Endometrial microvascular endothelial cells (primary cell): Measurements from ENCODE around the gene ARHGAP9. TPM values are rescaled to one million over a fixed set of nuclear protein-coding genes. Genes with fewer than 3 reads are reported as not detected.
"Not testable (repeated sequence)": the region's sequence is repeated elsewhere in the genome, so short reads cannot be mapped to it uniquely, and the experiment has no call there.

ENCODE experiments used
- in situ Hi-C: cut with HindIII; loops from 2 replicates; pipeline ENCODE4 v1.10.0; 2017; ENCODE audit warnings: low sequenced_read_pairs, low pct_unique_long_range_greater_than_20kb; ENCODE audit errors: inconsistent ontology term
- total RNA-seq: library from RNA; depleted of rRNA; stranded (reverse); fragments of >200 nt; gene quantifications from one replicate; pipeline ENCODE4 v1.2.3, GENCODE V29; 2015; ENCODE audit errors: inconsistent ontology term

The ARHGAP9 gene
- total RNA-seq, 1 donor from 2014 or later = not detected

- in situ Hi-C loops = no loop called here
Measured at GRCh38 chr12:57451233-57451778, 28.4 kb downstream of the ARHGAP9 start.

- in situ Hi-C loops = no loop called here
Measured at GRCh38 chr12:57450057-57450456, 29.6 kb downstream of the ARHGAP9 start.

- in situ Hi-C loops = no loop called here
Measured at GRCh38 chr12:57449375-57449774, 30.3 kb downstream of the ARHGAP9 start.

- in situ Hi-C loops = no loop called here
Measured at GRCh38 chr12:57448669-57449068, 31.0 kb downstream of the ARHGAP9 start.

- in situ Hi-C loops = no loop called here
Measured at GRCh38 chr12:57446292-57446960, 33.2 kb downstream of the ARHGAP9 start.

GRCh38 chr12:57444744-57445143 is 34.9 kb downstream of the ARHGAP9 start:
- in situ Hi-C loops = no loop called here

- in situ Hi-C loops = not testable (repeated sequence)
Measured at GRCh38 chr12:57444337-57444736, 35.3 kb downstream of the ARHGAP9 start.

GRCh38 chr12:57441846-57442427 is 37.7 kb downstream of the ARHGAP9 start:
- in situ Hi-C loops = no loop called here

GRCh38 chr12:57441393-57441792 is 38.3 kb downstream of the ARHGAP9 start:
- in situ Hi-C loops = not testable (repeated sequence)

- in situ Hi-C loops = no loop called here
Measured at GRCh38 chr12:57439762-57440266, 39.9 kb downstream of the ARHGAP9 start.

GRCh38 chr12:57438400-57438799 is 41.3 kb downstream of the ARHGAP9 start:
- in situ Hi-C loops = no loop called here

- in situ Hi-C loops = no loop called here
Measured at GRCh38 chr12:57435293-57435692, 44.4 kb downstream of the ARHGAP9 start.

GRCh38 chr12:57434517-57435223 is 45.0 kb downstream of the ARHGAP9 start, which contains the start of gene INHBC:
TSS of gene INHBC (plus strand) at chr12:57434784. CDS start at chr12:57434887, 103 bp downstream.
- in situ Hi-C loops = no loop called here

GRCh38 chr12:57433370-57433769 is 46.3 kb downstream of the ARHGAP9 start:
- in situ Hi-C loops = no loop called here

GRCh38 chr12:57431654-57432188 is 47.9 kb downstream of the ARHGAP9 start:
- in situ Hi-C loops = no loop called here

- in situ Hi-C loops = no loop called here
Measured at GRCh38 chr12:57430931-57431566, 48.6 kb downstream of the ARHGAP9 start, which contains the start of gene R3HDM2. TSS of gene R3HDM2 (minus strand) at chr12:57431043. CDS start at chr12:57310428, 120,615 bp downstream.

GRCh38 chr12:57430112-57430930 is 49.3 kb downstream of the ARHGAP9 start:
- in situ Hi-C loops = no loop called here
